Cardiac fibroblast (primary cell): Measurements from ENCODE around the gene GRAMD1C.
"Not testable (repeated sequence)": the region's sequence is repeated elsewhere in the genome, so short reads cannot be mapped to it uniquely, and the experiment has no call there.

ENCODE experiments used
- DNase-seq, 2 donors: peaks; one replicate each; pipeline versions ENCODE4 v3.0.0 to v3.0.0-alpha.2; 2010; ENCODE audit warnings: low read depth in 2 of 2
- H3K4me3 ChIP-seq, 2 donors: replicated peaks in 1 of 2; 1 replicate in 1 of 2; 2 replicates in 1 of 2; pipeline ENCODE4 v1.5.1; 2011; ENCODE audit warnings: low read depth in 2 of 2, low read length in 2 of 2, mild to moderate bottlenecking in 2 of 2, moderate library complexity in 1 of 2
- CTCF ChIP-seq: IDR thresholded peaks from one replicate; pipeline ENCODE4 v1.5.1; 2011; ENCODE audit warnings: low read depth, mild to moderate bottlenecking, low read length, inconsistent platforms

Gene GRAMD1C

GRCh38 chr3:113832477-113833164 lies 6.0 kb upstream of the GRAMD1C start:
- TF ChIP-seq CTCF, result no peak
- DNase-seq, result peak in 1 of 2 donors; percentile 34
- H3K4me3 ChIP-seq, result no peak overlapping the region

GRCh38 chr3:113834983-113835382 lies 3.6 kb upstream of the GRAMD1C start:
- no peak for DNase-seq
- no peak for TF ChIP-seq CTCF

GRCh38 chr3:113839551-113839950 lies 963 bp downstream of the GRAMD1C start:
- no peak for TF ChIP-seq CTCF
- DNase-seq, result no peak
- peak overlapping the region; percentile 66 to 68 for H3K4me3 ChIP-seq

More at GRCh38 chr3:113834983-113835382, 3.6 kb upstream of the GRAMD1C start:
- no peak overlapping the region for H3K4me3 ChIP-seq

- peak; percentile 51 for TF ChIP-seq CTCF
- no peak overlapping the region for H3K4me3 ChIP-seq
- peak; percentile 63 for DNase-seq
Observed at GRCh38 chr3:113844622-113845222, 6.1 kb downstream of the GRAMD1C start.

GRCh38 chr3:113847247-113847646 lies 8.7 kb downstream of the GRAMD1C start:
- TF ChIP-seq CTCF, result no peak
- H3K4me3 ChIP-seq, result no peak overlapping the region
- no peak for DNase-seq

- H3K4me3 ChIP-seq, result no peak overlapping the region
- no peak for TF ChIP-seq CTCF
- no peak for DNase-seq
Observed at GRCh38 chr3:113847664-113848461, 9.3 kb downstream of the GRAMD1C start.

GRCh38 chr3:113849071-113849470 lies 10.5 kb downstream of the GRAMD1C start:
- DNase-seq, H3K4me3 ChIP-seq: not testable (repeated sequence)

- not testable (repeated sequence) for DNase-seq, H3K4me3 ChIP-seq
Observed at GRCh38 chr3:113849841-113850240, 11.3 kb downstream of the GRAMD1C start.

- not testable (repeated sequence) for DNase-seq, H3K4me3 ChIP-seq
Observed at GRCh38 chr3:113850391-113850790, 11.8 kb downstream of the GRAMD1C start.
